SKM-1 (cell line): Measurements from ENCODE around the gene DEPDC4.
"Not testable (repeated sequence)": the region's sequence is repeated elsewhere in the genome, so short reads cannot be mapped to it uniquely, and the experiment has no call there.

ENCODE experiments used
- DNase-seq: peaks from one replicate; lab custom pipeline; 2025; ENCODE audit not compliant: unreplicated experiment; lab: John Stamatoyannopoulos, UW

DEPDC4 gene

GRCh38 chr12:100266835-100267602 lies at the start of gene DEPDC4, which contains the start of gene SCYL2:
Gene DEPDC4 (minus strand): TSS chr12:100267079. CDS start chr12:100267076, 3 bp downstream.
Gene SCYL2 (plus strand): TSS chr12:100267177. CDS start chr12:100282971, 15,794 bp downstream.
- peak; percentile 70 for DNase-seq

- DNase-seq: no peak
These were observed 44.4 kb upstream of the DEPDC4 start for GRCh38 chr12:100311317-100311716.

- not testable (repeated sequence) for DNase-seq
These were observed 41.3 kb upstream of the DEPDC4 start for GRCh38 chr12:100308138-100308537.

- not testable (repeated sequence) for DNase-seq
These were observed 37.5 kb upstream of the DEPDC4 start for GRCh38 chr12:100304334-100304733.

- no peak for DNase-seq
These were observed 37.0 kb upstream of the DEPDC4 start for GRCh38 chr12:100303831-100304230.

GRCh38 chr12:100302081-100302480 lies 35.2 kb upstream of the DEPDC4 start:
- no peak for DNase-seq

GRCh38 chr12:100295764-100296555 lies 29.1 kb upstream of the DEPDC4 start:
- no peak for DNase-seq

GRCh38 chr12:100294366-100294765 lies 27.5 kb upstream of the DEPDC4 start:
- DNase-seq: not testable (repeated sequence)

- no peak for DNase-seq
These were observed 26.1 kb upstream of the DEPDC4 start for GRCh38 chr12:100293017-100293416.

- no peak for DNase-seq
These were observed 23.1 kb upstream of the DEPDC4 start for GRCh38 chr12:100290016-100290415.

GRCh38 chr12:100289038-100289437 lies 22.2 kb upstream of the DEPDC4 start:
- DNase-seq: no peak

- DNase-seq: not testable (repeated sequence)
These were observed 17.7 kb upstream of the DEPDC4 start for GRCh38 chr12:100284556-100284955.

- DNase-seq: no peak
These were observed 12.8 kb upstream of the DEPDC4 start for GRCh38 chr12:100279607-100280244.

- DNase-seq: no peak
These were observed 12.3 kb upstream of the DEPDC4 start for GRCh38 chr12:100279159-100279558.

- DNase-seq: no peak
These were observed 7.4 kb upstream of the DEPDC4 start for GRCh38 chr12:100274291-100274690.

- DNase-seq: no peak
These were observed 6.9 kb upstream of the DEPDC4 start for GRCh38 chr12:100273782-100274181.

GRCh38 chr12:100268835-100269564 lies 2.1 kb upstream of the DEPDC4 start:
- DNase-seq: no peak

GRCh38 chr12:100267603-100268281 lies 863 bp upstream of the DEPDC4 start:
- no peak for DNase-seq

GRCh38 chr12:100266585-100266834 lies 369 bp downstream of the DEPDC4 start:
- DNase-seq: no peak

GRCh38 chr12:100265732-100266584 lies 921 bp downstream of the DEPDC4 start:
- no peak for DNase-seq
